Right hindlimb (tissue), 1 donor: Measurements from ENCODE around the gene P2RY6.

ENCODE experiments used
- DNase-seq: peaks from one replicate; pipeline ENCODE4 v3.0.0-alpha.2; 2018

P2RY6 gene

GRCh38 chr11:73340164-73340563, 68.0 kb downstream of the P2RY6 start:
- DNase-seq, result no peak

- no peak for DNase-seq
Measured at GRCh38 chr11:73342633-73343032, 70.5 kb downstream of the P2RY6 start.

DNA sequence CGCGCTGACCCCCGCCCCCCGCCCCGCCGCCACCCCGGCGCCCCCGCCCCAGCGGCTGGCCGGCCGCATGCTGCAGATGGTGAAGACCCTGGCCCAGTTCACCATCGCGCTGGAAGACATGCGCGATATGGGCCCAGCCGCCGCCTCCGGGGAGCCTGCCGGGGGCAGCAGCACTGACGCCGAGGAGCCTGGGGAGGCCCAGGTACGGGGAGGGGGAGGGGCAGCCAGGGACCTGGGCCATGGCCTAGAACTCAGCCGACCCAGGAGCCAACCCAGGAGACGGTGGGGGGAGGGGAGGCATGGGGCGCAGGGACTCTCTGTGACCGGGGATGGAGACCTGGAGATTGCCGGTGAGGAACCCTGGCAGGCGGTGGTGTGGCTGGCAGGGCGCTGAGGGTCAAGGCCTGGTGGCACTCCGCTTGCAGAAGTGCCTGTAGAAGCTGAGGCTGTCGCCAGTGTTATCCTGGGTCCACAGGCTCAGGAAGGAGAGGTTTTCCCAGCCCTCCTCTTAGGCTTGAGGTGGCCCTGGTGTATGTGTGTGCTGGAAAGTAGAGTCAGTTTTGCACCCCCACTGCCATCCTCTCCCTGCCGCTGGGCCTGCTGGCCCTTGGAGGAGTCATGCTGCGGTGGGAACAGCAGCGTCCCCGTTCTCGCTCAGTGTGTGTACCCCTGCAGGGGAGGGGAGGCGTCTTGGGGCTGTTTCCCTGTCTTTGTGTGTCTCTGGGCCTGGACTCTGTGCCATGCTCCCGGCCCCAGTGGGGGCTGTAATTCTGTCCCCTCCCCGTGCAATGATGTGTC, 71.1 kb downstream of the P2RY6 start:
- DNase-seq, result no peak

GRCh38 chr11:73344191-73344607, 72.1 kb downstream of the P2RY6 start:
- peak; percentile 49 for DNase-seq

DNA sequence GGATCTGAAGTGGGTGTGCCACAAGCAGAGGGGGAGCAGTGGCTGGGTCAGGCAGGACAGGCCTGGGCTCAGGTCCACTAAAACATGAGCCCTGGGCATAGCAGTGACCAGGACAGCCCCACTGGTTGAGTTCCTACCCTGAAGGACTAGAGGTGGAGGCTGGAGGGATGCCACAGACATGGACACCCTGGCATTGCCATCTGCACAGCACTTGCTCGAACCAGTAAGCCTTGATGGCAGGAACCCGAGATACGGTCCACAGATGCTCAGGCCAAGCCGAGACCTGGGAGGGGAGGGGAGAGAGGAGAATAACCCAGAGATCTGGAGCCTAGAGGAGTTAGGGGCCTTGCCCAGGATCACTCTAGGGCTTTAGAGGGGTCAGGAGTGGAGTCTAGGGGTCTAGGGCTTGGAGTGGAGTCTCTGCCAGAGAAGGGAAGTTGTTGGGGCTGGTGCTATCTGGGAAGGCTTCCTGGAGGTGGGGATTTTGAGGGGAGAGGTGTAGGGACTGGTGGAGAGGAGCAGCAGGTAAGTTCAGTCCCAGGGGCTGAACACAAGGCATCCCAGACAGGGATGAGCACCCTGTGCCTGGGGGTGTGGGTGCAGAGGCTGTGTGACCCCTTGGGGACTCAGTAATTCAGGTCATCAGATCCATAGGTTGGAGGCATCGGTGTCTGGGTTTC, 73.5 kb downstream of the P2RY6 start:
- no peak for DNase-seq

GRCh38 chr11:73346186-73346935, 74.2 kb downstream of the P2RY6 start:
- no peak for DNase-seq

DNA sequence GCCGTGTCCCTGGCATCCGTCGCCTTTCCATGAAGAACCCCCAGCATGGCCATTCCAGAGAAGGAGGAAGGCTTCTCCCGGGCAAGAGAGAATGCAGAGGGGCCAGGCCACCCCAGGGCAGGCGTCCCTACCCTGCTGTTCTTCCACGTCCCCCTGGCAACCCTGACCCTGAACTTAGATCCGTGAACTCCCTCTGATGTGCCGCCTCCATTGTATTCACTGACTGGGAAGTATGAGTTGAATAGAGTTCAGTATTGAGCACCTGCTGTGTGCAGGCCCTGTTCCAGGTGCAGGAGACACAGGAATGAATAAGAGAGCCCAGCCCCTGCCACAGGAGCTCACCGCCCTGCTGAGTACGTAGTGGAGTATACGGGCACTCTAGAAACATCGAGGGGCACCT, 74.9 kb downstream of the P2RY6 start:
- no peak for DNase-seq
